GM12878 (cell line): ENCODE data around the gene TECPR1. TPM values are rescaled to one million over a fixed set of nuclear protein-coding genes. Genes with fewer than 3 reads are reported as not detected.

Experiments
- ATAC-seq: fragments of 200-7000 bp; cut with Tn5 transposase; 3 replicates; pipeline ENCODE4 v1.9.1; 2020; ENCODE audit warnings: mild to moderate bottlenecking, moderate library complexity
- BruUV-seq: library from RNA; stranded (reverse); fragments of 400-500 nt; replicated peaks from 2 replicates; lab custom pipeline; 2021; lab: Mats Ljungman, UMichigan
- CTCF ChIA-PET: fragments of 300-600 bp; sonication (Branson Sonifier 250); formaldehyde crosslinking; extraction: SDS; loops from one replicate; lab custom pipeline; 2021; ENCODE audit warnings: inconsistent platforms; lab: Yijun Ruan, JAX
- POLR2A ChIA-PET: fragments of 350-600 bp; formaldehyde crosslinking; extraction: SDS; loops from one replicate; lab custom pipeline; 2021; ENCODE audit warnings: inconsistent platforms; lab: Charles Lee
- RAD21 ChIA-PET: fragments of 300-600 bp; sonication (Branson Sonifier 250); formaldehyde crosslinking; loops from one replicate; lab custom pipeline; 2023; ENCODE audit warnings: antibody characterized with exemption; ENCODE audit not compliant: unreplicated experiment; lab: Charles Lee
- SMC1A ChIA-PET: fragments of 300-600 bp; sonication (Branson Sonifier 250); formaldehyde crosslinking; loops from one replicate; lab custom pipeline; 2023; ENCODE audit not compliant: unreplicated experiment, uncharacterized antibody; lab: Charles Lee
- DNase-seq: peaks from one replicate; pipeline ENCODE4 v3.0.0-alpha.2; 2011; ENCODE audit warnings: low read depth, low spot score
- FAIRE-seq: peaks from 3 replicates; lab custom pipeline; 2011; peaks lifted over from hg19 to GRCh38; lab: Jason Lieb, UNC
- H2AFZ ChIP-seq: 2 replicates; pipeline ENCODE4 v1.6.0; 2011; ENCODE audit warnings: low read depth, low read length, control low read depth; ENCODE audit not compliant: control insufficient read depth
- H3K27ac ChIP-seq: 2 replicates; pipeline ENCODE4 v1.5.1; 2011; ENCODE audit warnings: control low read depth; ENCODE audit not compliant: control insufficient read depth, insufficient read depth
- H3K27me3 ChIP-seq, 2 experiments: replicated peaks in 1 of 2; 2 replicates each; pipeline versions ENCODE4 v1.6.0 to v1.6.1; 2011; ENCODE audit warnings: low read length in 1 of 2; ENCODE audit not compliant: control insufficient read depth in 2 of 2, insufficient read depth in 2 of 2
- H3K36me3 ChIP-seq, 2 experiments: 2 replicates each; pipeline ENCODE4 v1.5.1; 2011; ENCODE audit warnings: low read length in 1 of 2; ENCODE audit not compliant: control insufficient read depth in 2 of 2, insufficient read depth in 2 of 2
- H3K4me1 ChIP-seq: 2 replicates; pipeline ENCODE4 v1.6.1; 2011; ENCODE audit warnings: mild to moderate bottlenecking, low read length, moderate library complexity, mixed read lengths; ENCODE audit not compliant: control insufficient read depth, insufficient read depth
- H3K4me2 ChIP-seq: 2 replicates; pipeline ENCODE4 v1.6.0; 2011; ENCODE audit warnings: control low read depth; ENCODE audit not compliant: control insufficient read depth, insufficient read depth
- H3K4me3 ChIP-seq: fragments of 200-600 bp; sonication (generic); 2 replicates; pipeline ENCODE4 v1.5.1; 2016
- H3K79me2 ChIP-seq: 2 replicates; pipeline ENCODE4 v1.6.0; 2011; ENCODE audit warnings: low read length; ENCODE audit not compliant: control insufficient read depth, insufficient read depth
- H3K9ac ChIP-seq: 2 replicates; pipeline ENCODE4 v1.8.0; 2011; ENCODE audit warnings: low read length, control low read depth, mixed read lengths; ENCODE audit not compliant: control insufficient read depth, insufficient read depth
- H3K9me3 ChIP-seq: replicated peaks from 3 replicates; pipeline ENCODE4 v1.5.1; 2011; ENCODE audit warnings: mild to moderate bottlenecking, low read length; ENCODE audit not compliant: control insufficient read depth, insufficient read depth
- H4K20me1 ChIP-seq: 2 replicates; pipeline ENCODE4 v1.6.0; 2011; ENCODE audit not compliant: control insufficient read depth, insufficient read depth
- BCL11A ChIP-seq: IDR thresholded peaks from 2 replicates; pipeline ENCODE4 v1.6.1; 2011; ENCODE audit warnings: low read depth, low read length
- BRCA1 ChIP-seq: IDR thresholded peaks from 2 replicates; pipeline ENCODE4 v1.6.1; 2011; ENCODE audit warnings: low read depth, low read length, improper control_type of control experiment
- EED ChIP-seq: sonication (generic); IDR thresholded peaks from 2 replicates; pipeline ENCODE4 v1.6.1; 2016; ENCODE audit warnings: antibody characterized with exemption, low read depth
- IKZF2 ChIP-seq, 2 experiments: fragments of 450-650 bp; IDR thresholded peaks; 2 replicates each; pipeline ENCODE4 v1.6.1; 2017; ENCODE audit warnings: mild to moderate bottlenecking in 2 of 2, moderate library complexity in 2 of 2
- JUNB ChIP-seq: IDR thresholded peaks from 2 replicates; pipeline ENCODE4 v1.6.1; 2016; ENCODE audit warnings: antibody characterized with exemption, mild to moderate bottlenecking
- MEF2B ChIP-seq: fragments of 450-650 bp; IDR thresholded peaks from 2 replicates; pipeline ENCODE4 v1.6.1; 2018; ENCODE audit warnings: mild to moderate bottlenecking, moderate library complexity; ENCODE audit not compliant: partially characterized antibody, poor library complexity, severe bottlenecking
- PBX3 ChIP-seq: IDR thresholded peaks from 2 replicates; pipeline ENCODE4 v1.6.1; 2011; ENCODE audit warnings: mild to moderate bottlenecking, low read depth, low read length, moderate library complexity; ENCODE audit not compliant: insufficient replicate concordance
- RBBP5 ChIP-seq: fragments of 200-600 bp; sonication (generic); conservative IDR thresholded peaks from 2 replicates; pipeline ENCODE4 v1.6.1; 2016
- SIX5 ChIP-seq: IDR thresholded peaks from 2 replicates; pipeline ENCODE4 v1.6.1; 2011; ENCODE audit warnings: mild to moderate bottlenecking, low read depth, low read length, moderate library complexity; ENCODE audit not compliant: severe bottlenecking
- SUPT20H ChIP-seq: IDR thresholded peaks from 2 replicates; pipeline ENCODE4 v1.6.1; 2011; ENCODE audit warnings: low read depth, mild to moderate bottlenecking, low read length, moderate library complexity, borderline replicate concordance; ENCODE audit not compliant: control insufficient read depth
- TCF12 ChIP-seq: IDR thresholded peaks from 2 replicates; pipeline ENCODE4 v1.6.1; 2011; ENCODE audit warnings: low read depth, mild to moderate bottlenecking, low read length
- USF1 ChIP-seq: IDR thresholded peaks from 2 replicates; pipeline ENCODE4 v1.6.1; 2011; ENCODE audit warnings: borderline replicate concordance, low read depth, mild to moderate bottlenecking, moderate library complexity, mixed read lengths, low read length; ENCODE audit not compliant: insufficient read depth; ENCODE audit errors: extremely low read length
- USF2 ChIP-seq: IDR thresholded peaks from 2 replicates; pipeline ENCODE4 v1.6.1; 2011; ENCODE audit warnings: low read depth, low read length, improper control_type of control experiment, borderline replicate concordance
- YY1 ChIP-seq: IDR thresholded peaks from 2 replicates; pipeline ENCODE4 v1.6.1; 2011; ENCODE audit warnings: low read depth, mild to moderate bottlenecking, low read length
- ZBED1 ChIP-seq: IDR thresholded peaks from 2 replicates; pipeline ENCODE4 v1.6.1; 2016; ENCODE audit warnings: borderline replicate concordance
- ZBTB4 ChIP-seq: fragments of 450-650 bp; formaldehyde crosslinking; IDR thresholded peaks from 2 replicates; pipeline ENCODE4 v1.4.0; 2022; ENCODE audit warnings: mild to moderate bottlenecking, moderate library complexity
- WGBS: methylation state at CpG from one replicate; pipeline ENCODE4 v1.1.6; 2016; ENCODE audit warnings: low lambda C conversion rate; ENCODE audit not compliant: insufficient replicate concordance, insufficient coverage; ENCODE audit errors: missing lambda C conversion rate; 5-methylcytosine and 5-hydroxymethylcytosine counted together
- in situ Hi-C: fragments of 300-500 bp; cut with MboI; formaldehyde crosslinking; loops from 9 replicates; pipeline ENCODE4 v1.14.3; 2018; ENCODE audit warnings: mixed read lengths
- intact Hi-C: fragments of 100-400 bp; cut with micrococcal nuclease; formaldehyde crosslinking; loops from one replicate; pipeline ENCODE4 v1.14.2; 2022; ENCODE audit not compliant: unreplicated experiment
- polyA plus RNA-seq, 11 experiments: library from polyadenylated mRNA; depleted of rRNA in 4 of 11; unstranded in 6 of 11; stranded (reverse) in 5 of 11; fragments of >200 nt; fragmentation: Nextera tagmentation in 4 of 11; fragmentation: Illumina TruSeq in 1 of 11; extraction: Ambion mirVana in 4 of 11; extraction: Trizol in 1 of 11; gene quantifications; 1 replicate in 1 of 11; 2 replicates in 10 of 11; pipeline versions ENCODE4 v1.2.1 to v1.2.3, GENCODE V29; 2011 to 2016; ENCODE audit warnings: inconsistent platforms in 2 of 11, missing spikeins in 2 of 11, low read depth in 1 of 11
- total RNA-seq, 4 experiments: library from RNA; depleted of rRNA in 3 of 4; stranded (reverse); fragments of >200 nt in 3 of 4; fragmentation: Illumina TruSeq in 1 of 4; extraction: Trizol in 1 of 4; gene quantifications; 2 replicates each; pipeline versions ENCODE4 v1.2.1 to v1.2.3, GENCODE V29; 2013 to 2021
- TF ChIP-seq, protein P1 (sequence below): IDR thresholded peaks from 2 replicates; pipeline ENCODE4 v1.6.1; 2011; ENCODE audit warnings: borderline replicate concordance, low read depth, mild to moderate bottlenecking, moderate library complexity, low read length; ENCODE audit not compliant: insufficient read depth, poor library complexity, severe bottlenecking

TECPR1 gene
- total and polyA plus RNA-seq, 10 of the 15 experiments (the other 5 are each of a cell fraction or from before 2014, with no cell fraction given), result 0.26 to 16.8 (median 4.2) TPM

- Histone ChIP-seq H3K27me3 (no peaks in the 10 kb centered on the region), H3K36me3 (peaks cover 5 to 11% of the 10 kb centered on the region in 2 experiments), H3K4me3 (no peak overlapping the region), H3K4me2 (no peak overlapping the region), H3K9ac (no peak overlapping the region), H3K9me3 (no peaks in the 10 kb centered on the region), H3K79me2 (no peaks in the 10 kb centered on the region; the same call in 1 of the 2 replicates), H2AFZ (no peak overlapping the region), H3K4me1 (no peaks in the 10 kb centered on the region), H3K27ac (no peak overlapping the region), H4K20me1 (no peaks in the 10 kb centered on the region)
- FAIRE-seq, result no peak
- POLR2A ChIA-PET, result no interaction called here
- in situ Hi-C loops, result no loop called here
- SMC1A ChIA-PET, result no interaction called here
- intact Hi-C loops, result no loop called here
- RAD21 ChIA-PET, result interaction anchor here (0.9 kb wide), 1 partner anchor 111 kb away, joined by 3 read pairs; the partner anchor contains the start of gene BAIAP2L1
- WGBS, result 79% methylated on average over 4 of the region's 4 CpGs
- ATAC-seq, result no peak
- no peak for DNase-seq
- CTCF ChIA-PET, result interaction anchor here (2.0 kb wide), 1 partner anchor 112 kb away, joined by 8 read pairs; the partner anchor contains the start of gene BAIAP2L1
- BruUV-seq, result no TSS peak
- no peak for TF ChIP-seq TCF12
- TF ChIP-seq USF1, result no peak
- TF ChIP-seq JUNB, result no peak
- TF ChIP-seq, protein P1, sequence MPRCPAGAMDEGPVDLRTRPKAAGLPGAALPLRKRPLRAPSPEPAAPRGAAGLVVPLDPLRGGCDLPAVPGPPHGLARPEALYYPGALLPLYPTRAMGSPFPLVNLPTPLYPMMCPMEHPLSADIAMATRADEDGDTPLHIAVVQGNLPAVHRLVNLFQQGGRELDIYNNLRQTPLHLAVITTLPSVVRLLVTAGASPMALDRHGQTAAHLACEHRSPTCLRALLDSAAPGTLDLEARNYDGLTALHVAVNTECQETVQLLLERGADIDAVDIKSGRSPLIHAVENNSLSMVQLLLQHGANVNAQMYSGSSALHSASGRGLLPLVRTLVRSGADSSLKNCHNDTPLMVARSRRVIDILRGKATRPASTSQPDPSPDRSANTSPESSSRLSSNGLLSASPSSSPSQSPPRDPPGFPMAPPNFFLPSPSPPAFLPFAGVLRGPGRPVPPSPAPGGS, result no peak
- TF ChIP-seq EED, result no peak
- no peak for TF ChIP-seq PBX3
- no peak for TF ChIP-seq ZBED1
- no peak for TF ChIP-seq IKZF2 (IDR thresholded peaks at IDR 0.05)
- TF ChIP-seq ZBTB4, result no peak
- TF ChIP-seq BRCA1, result no peak
- no peak for TF ChIP-seq MEF2B
- TF ChIP-seq SUPT20H, result no peak
- TF ChIP-seq YY1, result no peak
- no peak for TF ChIP-seq SIX5
- TF ChIP-seq USF2, result no peak
- TF ChIP-seq RBBP5, result no peak
- no peak for TF ChIP-seq BCL11A
Observed at GRCh38 chr7:98289333-98289875, 37.4 kb upstream of the TECPR1 start.
